ENCODE measurements around the gene XRCC3. TPM values are rescaled to one million over a fixed set of nuclear protein-coding genes. Genes with fewer than 3 reads are reported as not detected.
A peak's percentile ranks its signal among the peaks of the same experiment; 100 is the strongest.

Gene XRCC3
- total and polyA plus RNA-seq, 2 of the 8 experiments (the other 6 are each of a cell fraction or from before 2014, with no cell fraction given): 36.9 to 41.8 TPM

- Histone ChIP-seq H4K20me1 (replicated peaks in 1 of 2; ENCODE audit: control insufficient read depth in 1 of 2, insufficient read depth in 2 of 2, low read length in 2 of 2) (peaks cover 7 to 32% of the 10 kb centered on the region in 2 experiments), H2BK5ac (ENCODE audit: low read depth, low read length) (no peak overlapping the region), H3K23me2 (ENCODE audit: low read depth, low read length) (no peaks in the 10 kb centered on the region), H3K4me2 (ENCODE audit: insufficient read depth in 1 of 2, low read depth in 2 of 2, low read length in 2 of 2) (no peak overlapping the region), H3K27me3 (replicated peaks in 1 of 4; ENCODE audit: control insufficient read depth in 3 of 4, extremely low read depth in 1 of 4, insufficient read depth in 3 of 4, low read length in 3 of 4) (no peaks in the 10 kb centered on the region), H3K4me1 (replicated peaks in 1 of 4; ENCODE audit: control insufficient read depth in 3 of 4, insufficient read depth in 4 of 4, low read length in 3 of 4) (peaks cover 0 to 2% (median 0%) of the 10 kb centered on the region in 4 experiments; a peak in 2 of 7 replicates), H4K5ac (ENCODE audit: insufficient read length, low read depth, low read length) (no peak overlapping the region), H3K14ac (ENCODE audit: insufficient read length) (no peak overlapping the region), H3K4ac (replicated peaks; ENCODE audit: insufficient read length, low read depth, low read length) (no peak overlapping the region), H3K79me2 (ENCODE audit: control insufficient read depth in 1 of 2, insufficient read depth in 2 of 2, low read length in 2 of 2) (no peaks in the 10 kb centered on the region; a peak in 1 of 4 replicates), H3K79me1 (ENCODE audit: low read depth, low read length) (peaks cover 5% of the 10 kb centered on the region; the same call in 1 of the 2 replicates), H2BK15ac (ENCODE audit: low read length) (no peak overlapping the region), H3K56ac (replicated peaks; ENCODE audit: insufficient read length, low read depth, low read length) (no peak overlapping the region), H3K4me3 (ENCODE audit: extremely low read depth in 1 of 4, insufficient read depth in 2 of 4, low read depth in 3 of 4, low read length in 4 of 4) (no peak overlapping the region), H4K91ac (replicated peaks; ENCODE audit: insufficient read length, low read length) (no peak overlapping the region), H2AFZ (ENCODE audit: low read length) (no peak overlapping the region), H2BK20ac (ENCODE audit: low read length) (no peak overlapping the region), H4K8ac (ENCODE audit: extremely low read depth, insufficient read depth, low read length) (no peak overlapping the region), H3K9ac (replicated peaks in 1 of 4; ENCODE audit: extremely low read depth in 1 of 4, low read depth in 3 of 4, low read length in 3 of 4) (no peak overlapping the region), H3K18ac (ENCODE audit: extremely low read depth, low read length) (no peak overlapping the region), H3K23ac (ENCODE audit: insufficient read length) (no peak overlapping the region), H2BK12ac (ENCODE audit: low read depth, low read length) (no peak overlapping the region), H2BK120ac (replicated peaks; ENCODE audit: low read depth, low read length) (no peak overlapping the region), H2AK5ac (ENCODE audit: low read depth, low read length) (no peak overlapping the region), H3K36me3 (ENCODE audit: control insufficient read depth in 2 of 4, insufficient read depth in 4 of 4, low read length in 3 of 4) (peaks cover 7 to 35% (median 13%) of the 10 kb centered on the region in 4 experiments; a peak in 6 of 8 replicates), H3K27ac (ENCODE audit: low read depth, low read length) (no peak overlapping the region), H3K9me3 (ENCODE audit: insufficient read depth in 2 of 2, low read depth in 1 of 2, low read length in 1 of 2) (no peaks in the 10 kb centered on the region)
- TF ChIP-seq CTCF (IDR thresholded peaks at IDR 0.05; ENCODE audit: control extremely low read depth in 1 of 3, insufficient read depth in 1 of 3, low read depth in 1 of 3, low read length in 3 of 3) (peak in 2 of 3 experiments; percentile 28 to 48; a peak in 2 of 4 replicates), RAD21 (IDR thresholded peaks at IDR 0.05 in 1 of 2, conservative IDR thresholded peaks at IDR 0.05 in 1 of 2; ENCODE audit: low read depth in 2 of 2, low read length in 2 of 2) (peak in 1 of 2 experiments; percentile 24; a peak in 1 of 4 replicates)
- TF ChIP-seq, protein P1, sequence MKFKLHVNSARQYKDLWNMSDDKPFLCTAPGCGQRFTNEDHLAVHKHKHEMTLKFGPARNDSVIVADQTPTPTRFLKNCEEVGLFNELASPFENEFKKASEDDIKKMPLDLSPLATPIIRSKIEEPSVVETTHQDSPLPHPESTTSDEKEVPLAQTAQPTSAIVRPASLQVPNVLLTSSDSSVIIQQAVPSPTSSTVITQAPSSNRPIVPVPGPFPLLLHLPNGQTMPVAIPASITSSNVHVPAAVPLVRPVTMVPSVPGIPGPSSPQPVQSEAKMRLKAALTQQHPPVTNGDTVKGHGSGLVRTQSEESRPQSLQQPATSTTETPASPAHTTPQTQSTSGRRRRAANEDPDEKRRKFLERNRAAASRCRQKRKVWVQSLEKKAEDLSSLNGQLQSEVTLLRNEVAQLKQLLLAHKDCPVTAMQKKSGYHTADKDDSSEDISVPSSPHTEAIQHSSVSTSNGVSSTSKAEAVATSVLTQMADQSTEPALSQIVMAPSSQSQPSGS (IDR thresholded peaks at IDR 0.05; ENCODE audit: low read length): no peak
- ChIA-PET POLR2A (ENCODE audit: partially characterized antibody) (interaction anchor here (0.6 to 8.8 kb wide), 11 partner anchors 9 to 257 kb away, joined by 3 to 74 read pairs (median 4); partner anchors contain the start of genes BAG5, COA8, XRCC3 and ZFYVE21), CTCF (ENCODE audit: partially characterized antibody) (interaction anchor here (0.6 to 2.1 kb wide), 14 partner anchors 8 to 917 kb away, joined by 3 to 11 read pairs (median 3); no protein-coding TSS in a partner anchor)
- DNase-seq (ENCODE audit: low read depth in 1 of 2, low spot score in 2 of 2) (no peak), FAIRE-seq (no peak)
- WGBS, 2 experiments (ENCODE audit: extremely low coverage in 1 of 2, insufficient coverage in 1 of 2, insufficient read length in 1 of 2, insufficient replicate concordance in 2 of 2, low coverage in 1 of 2, low lambda C conversion rate in 2 of 2, missing lambda C conversion rate in 1 of 2): 93% methylated on average over 20 of the region's 20 CpGs; no CpG with 5 or more reads in 1 of the 2 experiments
Measured at GRCh38 chr14:103694572-103695026, 20.7 kb downstream of the XRCC3 start.

Data from H1 (cell line).